Caco-2 (cell line): ENCODE results near the gene CCDC110. TPM values are rescaled to one million over a fixed set of nuclear protein-coding genes. Genes with fewer than 3 reads are reported as not detected.

Source experiments
- Bru-seq: library from RNA; stranded (reverse); fragments of 400-500 nt; gene quantifications from one replicate; lab custom pipeline; 2021; lab: Mats Ljungman, UMichigan
- BruChase-seq, 2 experiments: library from RNA; stranded (reverse); fragments of 400-500 nt; gene quantifications; one replicate each; lab custom pipeline; 2021; lab: Mats Ljungman, UMichigan
- BruUV-seq: library from RNA; stranded (reverse); fragments of 400-500 nt; replicated peaks from 2 replicates; lab custom pipeline; 2021; lab: Mats Ljungman, UMichigan
- CTCF ChIA-PET: fragments of 300-600 bp; sonication (Branson Sonifier 250); formaldehyde crosslinking; loops from one replicate; lab custom pipeline; 2022; ENCODE audit warnings: antibody characterized with exemption; lab: Charles Lee
- POLR2A ChIA-PET: fragments of 300-600 bp; sonication (Branson Sonifier 250); formaldehyde crosslinking; loops from one replicate; lab custom pipeline; 2022; ENCODE audit warnings: antibody characterized with exemption; lab: Charles Lee
- DNase-seq, 2 experiments: peaks; one replicate each; pipeline versions ENCODE4 v3.0.0 to v3.0.0-alpha.2; 2020 to 2022
- H3K27me3 ChIP-seq: replicated peaks from 2 replicates; pipeline ENCODE4 v1.6.0; 2011; ENCODE audit warnings: low read length; ENCODE audit not compliant: control insufficient read depth, insufficient read depth
- H3K36me3 ChIP-seq: 2 replicates; pipeline ENCODE4 v1.5.1; 2011; ENCODE audit warnings: low read length; ENCODE audit not compliant: control insufficient read depth, insufficient read depth
- H3K4me1 ChIP-seq: fragments of 250-450 bp; sonication (Bioruptor Pico); 2 replicates; pipeline ENCODE4 v1.5.1; 2020; ENCODE audit warnings: mild to moderate bottlenecking
- H3K4me3 ChIP-seq: 2 replicates; pipeline ENCODE4 v1.5.1; 2011; ENCODE audit warnings: low read depth, mild to moderate bottlenecking, control low read depth, low read length
- H3K9me3 ChIP-seq: fragments of 250-450 bp; sonication (Bioruptor Pico); 2 replicates; pipeline ENCODE4 v1.5.1; 2020; ENCODE audit warnings: mild to moderate bottlenecking, moderate library complexity
- H3K27ac Mint-ChIP-seq: one replicate; pipeline ENCODE4 v1.8.0; 2022; ENCODE audit warnings: mixed read lengths; ENCODE audit not compliant: unreplicated experiment
- H3K27me3 Mint-ChIP-seq: one replicate; pipeline ENCODE4 v1.8.0; 2022; ENCODE audit warnings: mixed read lengths; ENCODE audit not compliant: insufficient read depth, unreplicated experiment
- H3K36me3 Mint-ChIP-seq: one replicate; pipeline ENCODE4 v1.8.0; 2022; ENCODE audit warnings: mild to moderate bottlenecking, mixed read lengths; ENCODE audit not compliant: insufficient read depth, unreplicated experiment
- H3K4me1 Mint-ChIP-seq: one replicate; pipeline ENCODE4 v1.8.0; 2022; ENCODE audit warnings: low read depth, mixed read lengths; ENCODE audit not compliant: unreplicated experiment
- H3K4me3 Mint-ChIP-seq: one replicate; pipeline ENCODE4 v1.8.0; 2022; ENCODE audit warnings: mild to moderate bottlenecking, moderate library complexity, mixed read lengths; ENCODE audit not compliant: unreplicated experiment
- H3K9me3 Mint-ChIP-seq: one replicate; pipeline ENCODE4 v1.8.0; 2022; ENCODE audit warnings: mixed read lengths; ENCODE audit not compliant: unreplicated experiment
- CTCF ChIP-seq, 2 experiments: fragments of 200-600 bp in 1 of 2; IDR thresholded peaks; 1 replicate in 1 of 2; 2 replicates in 1 of 2; pipeline versions ENCODE4 v1.5.1 to v1.8.0; 2011 to 2022; ENCODE audit warnings: antibody characterized with exemption in 1 of 2, control low read depth in 1 of 2, inconsistent platforms in 1 of 2, low read depth in 1 of 2, low read length in 1 of 2, mild to moderate bottlenecking in 1 of 2, moderate library complexity in 1 of 2; ENCODE audit not compliant: insufficient read depth in 1 of 2, severe bottlenecking in 1 of 2, unreplicated experiment in 1 of 2
- intact Hi-C: fragments of 100-400 bp; cut with micrococcal nuclease; formaldehyde crosslinking; loops from one replicate; pipeline ENCODE4 v1.10.0; 2022; ENCODE audit not compliant: unreplicated experiment
- long read RNA-seq: library from polyadenylated mRNA; stranded (forward); transcript quantifications from one replicate; pipeline ENCODE4 v2.0.0, GENCODE V29; 2022
- total RNA-seq: library from RNA; stranded (reverse); gene quantifications from 2 replicates; pipeline ENCODE4 v1.2.3, GENCODE V29; 2022

The CCDC110 gene
- total RNA-seq (not detected in 2 replicates), Bru-seq, nascent RNA (percentile 9 among the genes with signal in this experiment), BruChase-seq, experiment 1, labeled RNA remaining after a 2-hour chase (percentile 8 among the genes with signal in this experiment), BruChase-seq, experiment 2, labeled RNA remaining after a 6-hour chase (percentile 6 among the genes with signal in this experiment)
- long read RNA-seq = 0 reads

DNA sequence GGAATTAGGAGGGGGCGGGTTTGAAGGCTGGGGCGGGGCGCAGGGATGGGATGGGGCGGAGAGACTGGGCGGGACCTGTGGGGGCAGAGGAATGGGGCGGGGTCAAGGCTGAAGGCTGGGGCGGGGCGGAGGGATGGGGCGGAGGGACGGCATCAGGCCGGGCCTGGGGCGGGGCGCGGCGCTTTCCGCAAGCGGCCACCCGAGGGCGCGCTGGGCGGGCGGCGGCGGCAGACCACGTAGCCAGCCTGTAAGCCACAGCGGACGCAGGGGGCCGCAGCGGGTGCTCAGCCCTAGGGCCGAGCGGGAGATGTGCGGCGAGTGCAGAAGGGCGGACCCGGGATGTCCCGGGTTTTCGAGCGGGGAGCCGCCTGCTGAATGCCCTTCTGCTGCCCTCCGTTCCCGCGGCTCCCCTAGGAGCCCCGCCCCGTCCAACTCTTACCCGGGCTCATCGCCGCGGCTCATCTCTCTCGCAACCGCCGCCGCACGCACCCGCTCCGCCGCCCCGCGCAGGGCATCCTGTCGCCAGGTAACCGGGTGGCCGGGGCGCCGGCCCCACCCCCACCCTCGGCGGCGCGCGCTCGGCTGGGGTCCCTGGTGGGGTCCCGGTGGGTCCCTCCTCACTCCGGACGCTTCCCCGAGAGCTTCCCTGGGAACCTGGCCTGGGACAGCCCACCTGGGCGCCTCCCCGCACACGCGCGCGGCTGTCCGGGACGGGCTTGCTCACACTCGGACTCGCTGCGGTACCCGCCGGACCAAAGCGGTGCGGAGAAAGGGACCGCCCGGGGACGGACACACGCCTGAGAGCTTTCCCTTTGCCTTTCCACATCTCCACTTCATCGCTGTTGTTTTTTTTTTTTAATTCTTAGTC is at the start of gene CCDC110:
Gene CCDC110 (minus strand): TSS at position 499 of the 868 bp plus-strand sequence. CDS start 50 bp downstream, at position 449.
- POLR2A ChIA-PET = interaction anchor here (0.5 kb wide), 1 partner anchor 33 kb away, joined by 4 read pairs; no protein-coding TSS in a partner anchor
- intact Hi-C loops = loop anchor here (1.0 kb wide), 5 partner anchors 33 to 567 kb away; partner anchors contain the start of genes ANKRD37 and PDLIM3
- H3K4me1 Mint-ChIP-seq = no peaks in the 10 kb centered on the region

GRCh38 chr4:185520119-185520518 is 48.6 kb upstream of the CCDC110 start:
- no peaks in the 10 kb centered on the region for H3K9me3 ChIP-seq
- no peaks in the 10 kb centered on the region for H3K9me3 Mint-ChIP-seq
- no peak overlapping the region for H3K27ac Mint-ChIP-seq
- H3K36me3 Mint-ChIP-seq = no peaks in the 10 kb centered on the region
- DNase-seq = no peak
- POLR2A ChIA-PET = no interaction called here
- no peak overlapping the region for H3K4me3 ChIP-seq
- peaks cover 4% of the 10 kb centered on the region; the same call in 1 of the 2 replicates for H3K4me1 ChIP-seq
- CTCF ChIA-PET = no interaction called here
- BruUV-seq = no TSS peak
- no peaks in the 10 kb centered on the region for H3K27me3 Mint-ChIP-seq
- intact Hi-C loops = no loop called here
- no peaks in the 10 kb centered on the region for H3K4me1 Mint-ChIP-seq
- no peak overlapping the region for H3K4me3 Mint-ChIP-seq
- no peaks in the 10 kb centered on the region for H3K36me3 ChIP-seq
- no peak for TF ChIP-seq CTCF (IDR thresholded peaks at IDR 0.05; ENCODE audit: insufficient read depth in 1 of 2, low read depth in 1 of 2, low read length in 1 of 2, severe bottlenecking in 1 of 2, unreplicated experiment in 1 of 2)
- no peaks in the 10 kb centered on the region for H3K27me3 ChIP-seq

More for the DNA sequence above, at the start of gene CCDC110:
- TF ChIP-seq CTCF (IDR thresholded peaks at IDR 0.05; ENCODE audit: insufficient read depth in 1 of 2, low read depth in 1 of 2, low read length in 1 of 2, severe bottlenecking in 1 of 2, unreplicated experiment in 1 of 2) = peak; percentile 2 to 67
- no TSS peak for BruUV-seq
- peak; percentile 93 for DNase-seq
- no peaks in the 10 kb centered on the region; the same call in 1 of the 2 replicates for H3K27me3 ChIP-seq
- Mint-ChIP-seq H3K27me3 (peaks cover 29% of the 10 kb centered on the region), H3K27ac (no peak within 1 kb of the TSS), H3K36me3 (no peaks in the 10 kb centered on the region), H3K4me3 (peak within 1 kb of the TSS; percentile 78), H3K9me3 (no peaks in the 10 kb centered on the region)
- H3K36me3 ChIP-seq = no peaks in the 10 kb centered on the region
- H3K9me3 ChIP-seq = no peaks in the 10 kb centered on the region
- H3K4me1 ChIP-seq = 0 out of 2 replicates have a peak, but pooled peaks cover 3% of the 10 kb centered on the region
- peak within 1 kb of the TSS; percentile 70 for H3K4me3 ChIP-seq
- CTCF ChIA-PET = no interaction called here

- Histone ChIP-seq H3K4me3 (no peak overlapping the region), H3K9me3 (no peaks in the 10 kb centered on the region), H3K36me3 (no peaks in the 10 kb centered on the region), H3K27me3 (no peaks in the 10 kb centered on the region), H3K4me1 (peaks cover 13% of the 10 kb centered on the region)
- no peak for DNase-seq
- intact Hi-C loops = no loop called here
- BruUV-seq = no TSS peak
- H3K27me3 Mint-ChIP-seq = no peaks in the 10 kb centered on the region
- no peaks in the 10 kb centered on the region for H3K4me1 Mint-ChIP-seq
- H3K9me3 Mint-ChIP-seq = no peaks in the 10 kb centered on the region
- H3K4me3 Mint-ChIP-seq = no peak overlapping the region
- ChIA-PET CTCF (no interaction called here), POLR2A (no interaction called here)
- no peak for TF ChIP-seq CTCF (IDR thresholded peaks at IDR 0.05; ENCODE audit: insufficient read depth in 1 of 2, low read depth in 1 of 2, low read length in 1 of 2, severe bottlenecking in 1 of 2, unreplicated experiment in 1 of 2)
- H3K27ac Mint-ChIP-seq = no peak overlapping the region
- H3K36me3 Mint-ChIP-seq = no peaks in the 10 kb centered on the region
Measured at GRCh38 chr4:185518494-185518893, 47.0 kb upstream of the CCDC110 start.
